Liver (tissue), 9 donors: ENCODE measurements around the gene PARD6B. TPM values are rescaled to one million over a fixed set of nuclear protein-coding genes. Genes with fewer than 3 reads are reported as not detected.

Experiments
- DNase-seq: peaks from one replicate; pipeline ENCODE4 v3.0.0-alpha.2; 2017; ENCODE audit warnings: low spot score
- H3K27ac ChIP-seq, 2 donors: one replicate each; pipeline ENCODE4 v1.7.0; 2013; ENCODE audit warnings: inconsistent platforms in 2 of 2, low read length in 2 of 2, control low read depth in 1 of 2, low read depth in 1 of 2, mild to moderate bottlenecking in 1 of 2
- H3K27me3 ChIP-seq, 4 donors: one replicate each; pipeline versions ENCODE4 v1.6.1 to v1.7.0; 2013; ENCODE audit warnings: low read length in 3 of 4, inconsistent platforms in 1 of 4, mild to moderate bottlenecking in 1 of 4, moderate library complexity in 1 of 4; ENCODE audit not compliant: control insufficient read depth in 4 of 4, insufficient read depth in 4 of 4
- H3K36me3 ChIP-seq, 4 donors: one replicate each; pipeline versions ENCODE4 v1.6.1 to v1.7.0; 2013; ENCODE audit warnings: low read length in 3 of 4, mild to moderate bottlenecking in 3 of 4, low read depth in 1 of 4, moderate library complexity in 1 of 4; ENCODE audit not compliant: control insufficient read depth in 4 of 4, insufficient read depth in 3 of 4
- H3K4me1 ChIP-seq, 4 donors: one replicate each; pipeline versions ENCODE4 v1.6.1 to v1.7.0; 2013; ENCODE audit warnings: low read length in 3 of 4, mild to moderate bottlenecking in 3 of 4, moderate library complexity in 1 of 4; ENCODE audit not compliant: control insufficient read depth in 4 of 4, insufficient read depth in 4 of 4
- H3K4me3 ChIP-seq, 3 donors: one replicate each; pipeline versions ENCODE4 v1.6.1 to v1.7.0; 2013; ENCODE audit warnings: low read length in 3 of 3, control low read depth in 1 of 3, low read depth in 1 of 3, mild to moderate bottlenecking in 1 of 3
- H3K9ac ChIP-seq, 2 donors: one replicate each; pipeline ENCODE4 v1.7.0; 2013; ENCODE audit warnings: low read length in 2 of 2, mild to moderate bottlenecking in 2 of 2, moderate library complexity in 2 of 2, control low read depth in 1 of 2, low read depth in 1 of 2
- H3K9me3 ChIP-seq, 4 donors: one replicate each; pipeline versions ENCODE4 v1.6.1 to v1.7.0; 2013; ENCODE audit warnings: low read length in 3 of 4; ENCODE audit not compliant: control insufficient read depth in 4 of 4
- EGR1 ChIP-seq, 2 donors: IDR thresholded peaks; 2 replicates each; pipeline ENCODE4 v1.6.1; 2016 to 2018; ENCODE audit warnings: antibody characterized with exemption in 2 of 2, low read depth in 2 of 2
- FOXA2 ChIP-seq: IDR thresholded peaks from 2 replicates; pipeline ENCODE4 v1.6.1; 2016; ENCODE audit warnings: antibody characterized with exemption
- HNF4A ChIP-seq, 2 donors: conservative IDR thresholded peaks; 2 replicates each; pipeline ENCODE4 v1.6.1; 2016; ENCODE audit warnings: antibody characterized with exemption in 2 of 2, mild to moderate bottlenecking in 2 of 2
- HNF4G ChIP-seq: IDR thresholded peaks from 2 replicates; pipeline ENCODE4 v1.6.1; 2016; ENCODE audit warnings: antibody characterized with exemption
- JUND ChIP-seq, 2 donors: IDR thresholded peaks; 2 replicates each; pipeline ENCODE4 v1.6.1; 2016; ENCODE audit warnings: antibody characterized with exemption in 2 of 2
- RAD21 ChIP-seq, 2 donors: IDR thresholded peaks; 2 replicates each; pipeline ENCODE4 v1.6.1; 2016; ENCODE audit warnings: antibody characterized with exemption in 2 of 2, mild to moderate bottlenecking in 2 of 2
- RXRA ChIP-seq, 2 donors: IDR thresholded peaks; 2 replicates each; pipeline ENCODE4 v1.6.1; 2017 to 2018; ENCODE audit warnings: antibody characterized with exemption in 2 of 2, mild to moderate bottlenecking in 1 of 2
- SP1 ChIP-seq: IDR thresholded peaks from 2 replicates; pipeline ENCODE4 v1.6.1; 2018; ENCODE audit warnings: antibody characterized with exemption, mild to moderate bottlenecking
- TAF1 ChIP-seq: conservative IDR thresholded peaks from 2 replicates; pipeline ENCODE4 v1.6.1; 2016; ENCODE audit warnings: antibody characterized with exemption, mild to moderate bottlenecking
- YY1 ChIP-seq: IDR thresholded peaks from 2 replicates; pipeline ENCODE4 v1.6.1; 2016; ENCODE audit warnings: antibody characterized with exemption, mild to moderate bottlenecking
- WGBS: extraction: QIAGEN DNeasy Blood & Tissue Kit; methylation state at CpG from one replicate; pipeline ENCODE4 v1.1.7; 2013; 5-methylcytosine and 5-hydroxymethylcytosine counted together
- polyA plus RNA-seq, 2 donors: library from polyadenylated mRNA; stranded (reverse) in 1 of 2; unstranded in 1 of 2; fragments of 200-250 nt in 1 of 2; fragments of >200 nt in 1 of 2; fragmentation: Nextera tagmentation in 1 of 2; extraction: Ambion mirVana in 1 of 2; gene quantifications; one replicate each; pipeline versions ENCODE4 v1.2.1 to v1.2.3, GENCODE V29; 2013 to 2015
- total RNA-seq, 2 donors: library from RNA; depleted of rRNA; stranded (reverse); fragments of >200 nt; gene quantifications; one replicate each; pipeline ENCODE4 v1.2.3, GENCODE V29; 2014
- TF ChIP-seq, protein P1 (sequence below): fragments of 150-350 bp; IDR thresholded peaks from 2 replicates; pipeline ENCODE4 v1.5.1; 2017; ENCODE audit warnings: improper control_type of control experiment, low read depth, low read length; ENCODE audit not compliant: missing input control
- TF ChIP-seq, protein P2 (sequence below): IDR thresholded peaks from 2 replicates; pipeline ENCODE4 v1.6.1; 2016; ENCODE audit warnings: antibody characterized with exemption, mild to moderate bottlenecking
- TF ChIP-seq, protein P3 (sequence below): IDR thresholded peaks from 2 replicates; pipeline ENCODE4 v1.6.1; 2016; ENCODE audit warnings: antibody characterized with exemption
- TF ChIP-seq, protein P4 (sequence below): IDR thresholded peaks from 2 replicates; pipeline ENCODE4 v1.6.1; 2016; ENCODE audit warnings: antibody characterized with exemption
- donor health status: healthy.
- donor health status: healthy.
- donor health status: healthy.
- donor health status: healthy.
- donor health status: healthy.

PARD6B gene
- total and polyA plus RNA-seq, 4 donors: 1.2 to 8.8 (median 5.9) TPM

GRCh38 chr20:50758469-50758868 is 27.1 kb downstream of the PARD6B start (continued):
- TF ChIP-seq, protein P1, sequence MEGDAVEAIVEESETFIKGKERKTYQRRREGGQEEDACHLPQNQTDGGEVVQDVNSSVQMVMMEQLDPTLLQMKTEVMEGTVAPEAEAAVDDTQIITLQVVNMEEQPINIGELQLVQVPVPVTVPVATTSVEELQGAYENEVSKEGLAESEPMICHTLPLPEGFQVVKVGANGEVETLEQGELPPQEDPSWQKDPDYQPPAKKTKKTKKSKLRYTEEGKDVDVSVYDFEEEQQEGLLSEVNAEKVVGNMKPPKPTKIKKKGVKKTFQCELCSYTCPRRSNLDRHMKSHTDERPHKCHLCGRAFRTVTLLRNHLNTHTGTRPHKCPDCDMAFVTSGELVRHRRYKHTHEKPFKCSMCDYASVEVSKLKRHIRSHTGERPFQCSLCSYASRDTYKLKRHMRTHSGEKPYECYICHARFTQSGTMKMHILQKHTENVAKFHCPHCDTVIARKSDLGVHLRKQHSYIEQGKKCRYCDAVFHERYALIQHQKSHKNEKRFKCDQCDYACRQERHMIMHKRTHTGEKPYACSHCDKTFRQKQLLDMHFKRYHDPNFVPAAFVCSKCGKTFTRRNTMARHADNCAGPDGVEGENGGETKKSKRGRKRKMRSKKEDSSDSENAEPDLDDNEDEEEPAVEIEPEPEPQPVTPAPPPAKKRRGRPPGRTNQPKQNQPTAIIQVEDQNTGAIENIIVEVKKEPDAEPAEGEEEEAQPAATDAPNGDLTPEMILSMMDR: no peak
- TF ChIP-seq YY1: no peak

DNA sequence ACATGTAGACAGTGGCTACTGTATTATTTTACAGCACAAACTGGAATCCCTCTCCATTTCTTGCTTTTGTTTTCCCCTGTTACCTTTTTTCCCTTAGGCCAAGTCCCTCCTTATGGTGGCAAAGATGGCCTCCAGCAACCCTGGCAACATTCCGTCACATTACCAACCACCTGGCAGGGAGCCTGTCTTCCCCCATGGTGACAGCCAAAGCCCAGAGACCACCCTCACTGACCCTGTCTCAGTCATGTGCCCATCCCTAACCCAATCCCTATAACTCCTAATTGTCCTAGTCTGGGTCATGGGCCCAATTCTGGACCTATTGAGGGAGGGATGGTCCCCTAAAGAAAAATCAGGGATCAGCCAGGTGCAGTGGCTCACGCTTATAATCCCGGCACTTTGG is 27.6 kb downstream of the PARD6B start:
- H3K27ac ChIP-seq: no peak overlapping the region
- no peaks in the 10 kb centered on the region for H3K36me3 ChIP-seq
- 99% methylated on average over 3 of the region's 3 CpGs for WGBS
- H3K9me3 ChIP-seq: no peaks in the 10 kb centered on the region
- peak; percentile 23 for DNase-seq
- TF ChIP-seq, protein P1: no peak
- TF ChIP-seq HNF4A (conservative IDR thresholded peaks at IDR 0.05) (no peak), EGR1 (IDR thresholded peaks at IDR 0.05; ENCODE audit: low read depth in 2 of 2) (no peak), JUND (IDR thresholded peaks at IDR 0.05) (no peak), YY1 (no peak), TAF1 (no peak), HNF4G (no peak), RAD21 (IDR thresholded peaks at IDR 0.05) (no peak), FOXA2 (no peak), RXRA (IDR thresholded peaks at IDR 0.05) (no peak), SP1 (no peak)
- TF ChIP-seq, protein P2, sequence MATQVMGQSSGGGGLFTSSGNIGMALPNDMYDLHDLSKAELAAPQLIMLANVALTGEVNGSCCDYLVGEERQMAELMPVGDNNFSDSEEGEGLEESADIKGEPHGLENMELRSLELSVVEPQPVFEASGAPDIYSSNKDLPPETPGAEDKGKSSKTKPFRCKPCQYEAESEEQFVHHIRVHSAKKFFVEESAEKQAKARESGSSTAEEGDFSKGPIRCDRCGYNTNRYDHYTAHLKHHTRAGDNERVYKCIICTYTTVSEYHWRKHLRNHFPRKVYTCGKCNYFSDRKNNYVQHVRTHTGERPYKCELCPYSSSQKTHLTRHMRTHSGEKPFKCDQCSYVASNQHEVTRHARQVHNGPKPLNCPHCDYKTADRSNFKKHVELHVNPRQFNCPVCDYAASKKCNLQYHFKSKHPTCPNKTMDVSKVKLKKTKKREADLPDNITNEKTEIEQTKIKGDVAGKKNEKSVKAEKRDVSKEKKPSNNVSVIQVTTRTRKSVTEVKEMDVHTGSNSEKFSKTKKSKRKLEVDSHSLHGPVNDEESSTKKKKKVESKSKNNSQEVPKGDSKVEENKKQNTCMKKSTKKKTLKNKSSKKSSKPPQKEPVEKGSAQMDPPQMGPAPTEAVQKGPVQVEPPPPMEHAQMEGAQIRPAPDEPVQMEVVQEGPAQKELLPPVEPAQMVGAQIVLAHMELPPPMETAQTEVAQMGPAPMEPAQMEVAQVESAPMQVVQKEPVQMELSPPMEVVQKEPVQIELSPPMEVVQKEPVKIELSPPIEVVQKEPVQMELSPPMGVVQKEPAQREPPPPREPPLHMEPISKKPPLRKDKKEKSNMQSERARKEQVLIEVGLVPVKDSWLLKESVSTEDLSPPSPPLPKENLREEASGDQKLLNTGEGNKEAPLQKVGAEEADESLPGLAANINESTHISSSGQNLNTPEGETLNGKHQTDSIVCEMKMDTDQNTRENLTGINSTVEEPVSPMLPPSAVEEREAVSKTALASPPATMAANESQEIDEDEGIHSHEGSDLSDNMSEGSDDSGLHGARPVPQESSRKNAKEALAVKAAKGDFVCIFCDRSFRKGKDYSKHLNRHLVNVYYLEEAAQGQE: no peak
- TF ChIP-seq, protein P3, sequence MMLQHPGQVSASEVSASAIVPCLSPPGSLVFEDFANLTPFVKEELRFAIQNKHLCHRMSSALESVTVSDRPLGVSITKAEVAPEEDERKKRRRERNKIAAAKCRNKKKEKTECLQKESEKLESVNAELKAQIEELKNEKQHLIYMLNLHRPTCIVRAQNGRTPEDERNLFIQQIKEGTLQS: no peak
- TF ChIP-seq, protein P4, sequence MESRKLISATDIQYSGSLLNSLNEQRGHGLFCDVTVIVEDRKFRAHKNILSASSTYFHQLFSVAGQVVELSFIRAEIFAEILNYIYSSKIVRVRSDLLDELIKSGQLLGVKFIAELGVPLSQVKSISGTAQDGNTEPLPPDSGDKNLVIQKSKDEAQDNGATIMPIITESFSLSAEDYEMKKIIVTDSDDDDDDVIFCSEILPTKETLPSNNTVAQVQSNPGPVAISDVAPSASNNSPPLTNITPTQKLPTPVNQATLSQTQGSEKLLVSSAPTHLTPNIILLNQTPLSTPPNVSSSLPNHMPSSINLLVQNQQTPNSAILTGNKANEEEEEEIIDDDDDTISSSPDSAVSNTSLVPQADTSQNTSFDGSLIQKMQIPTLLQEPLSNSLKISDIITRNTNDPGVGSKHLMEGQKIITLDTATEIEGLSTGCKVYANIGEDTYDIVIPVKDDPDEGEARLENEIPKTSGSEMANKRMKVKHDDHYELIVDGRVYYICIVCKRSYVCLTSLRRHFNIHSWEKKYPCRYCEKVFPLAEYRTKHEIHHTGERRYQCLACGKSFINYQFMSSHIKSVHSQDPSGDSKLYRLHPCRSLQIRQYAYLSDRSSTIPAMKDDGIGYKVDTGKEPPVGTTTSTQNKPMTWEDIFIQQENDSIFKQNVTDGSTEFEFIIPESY: no peak
- H3K4me1 ChIP-seq: peaks cover 2 to 19% (median 15%) of the 10 kb centered on the region in 4 donors
- no peak overlapping the region for H3K4me3 ChIP-seq
- no peak overlapping the region for H3K9ac ChIP-seq
- no peaks in the 10 kb centered on the region for H3K27me3 ChIP-seq
